A549 (cell line): ENCODE data around the gene TYW1.
"Not testable (repeated sequence)": the region's sequence is repeated elsewhere in the genome, so short reads cannot be mapped to it uniquely, and the experiment has no call there.

Experiments
- CHD2 ChIP-seq: fragments of 150-350 bp; IDR thresholded peaks from 2 replicates; pipeline ENCODE4 v1.6.1; 2014; ENCODE audit warnings: low read length; ENCODE audit not compliant: partially characterized antibody
- MAZ ChIP-seq: fragments of 150-350 bp; IDR thresholded peaks from 2 replicates; pipeline ENCODE4 v1.6.1; 2014; ENCODE audit warnings: antibody characterized with exemption, low read depth, low read length, borderline replicate concordance
- MYC ChIP-seq: IDR thresholded peaks from 2 replicates; pipeline ENCODE4 v1.6.1; 2012; ENCODE audit warnings: mild to moderate bottlenecking, inconsistent platforms, low read length, improper control_type of control experiment, borderline replicate concordance
- POLR2A ChIP-seq: IDR thresholded peaks from 2 replicates; pipeline ENCODE4 v1.6.1; 2012; ENCODE audit warnings: mild to moderate bottlenecking, low read length
- RAD21 ChIP-seq, 2 experiments: fragments of >200 bp in 1 of 2; sonication (Bioruptor Twin) in 1 of 2; formaldehyde crosslinking in 1 of 2; IDR thresholded peaks in 1 of 2; conservative IDR thresholded peaks in 1 of 2; 2 replicates in 1 of 2; 3 replicates in 1 of 2; pipeline ENCODE4 v1.6.1; 2012 to 2018; ENCODE audit warnings: inconsistent platforms in 1 of 2
- REST ChIP-seq: fragments of 200-600 bp; sonication (generic); IDR thresholded peaks from 2 replicates; pipeline ENCODE4 v1.6.1; 2016; ENCODE audit warnings: antibody characterized with exemption, mild to moderate bottlenecking, moderate library complexity
- RFX5 ChIP-seq: fragments of 450-650 bp; IDR thresholded peaks from 2 replicates; pipeline ENCODE4 v1.7.1; 2014; ENCODE audit warnings: antibody characterized with exemption, mild to moderate bottlenecking, moderate library complexity
- RNF2 ChIP-seq: fragments of 200-600 bp; sonication (generic); IDR thresholded peaks from 2 replicates; pipeline ENCODE4 v1.6.1; 2016; ENCODE audit warnings: low read depth, mild to moderate bottlenecking, antibody characterized with exemption, moderate library complexity, borderline replicate concordance
- TF ChIP-seq, protein P1 (sequence below): fragments of >200 bp; sonication (Bioruptor Twin); formaldehyde crosslinking; IDR thresholded peaks from 3 replicates; pipeline ENCODE4 v1.5.1; 2016

GRCh38 chr7:67196176-67196575 lies 199.5 kb downstream of the TYW1 start:
- TF ChIP-seq MAZ; POLR2A; RFX5; MYC; RAD21 (conservative IDR thresholded peaks at IDR 0.05 in 1 of 2, IDR thresholded peaks at IDR 0.05 in 1 of 2); REST; RNF2; CHD2: not testable (repeated sequence)
- TF ChIP-seq, protein P1, sequence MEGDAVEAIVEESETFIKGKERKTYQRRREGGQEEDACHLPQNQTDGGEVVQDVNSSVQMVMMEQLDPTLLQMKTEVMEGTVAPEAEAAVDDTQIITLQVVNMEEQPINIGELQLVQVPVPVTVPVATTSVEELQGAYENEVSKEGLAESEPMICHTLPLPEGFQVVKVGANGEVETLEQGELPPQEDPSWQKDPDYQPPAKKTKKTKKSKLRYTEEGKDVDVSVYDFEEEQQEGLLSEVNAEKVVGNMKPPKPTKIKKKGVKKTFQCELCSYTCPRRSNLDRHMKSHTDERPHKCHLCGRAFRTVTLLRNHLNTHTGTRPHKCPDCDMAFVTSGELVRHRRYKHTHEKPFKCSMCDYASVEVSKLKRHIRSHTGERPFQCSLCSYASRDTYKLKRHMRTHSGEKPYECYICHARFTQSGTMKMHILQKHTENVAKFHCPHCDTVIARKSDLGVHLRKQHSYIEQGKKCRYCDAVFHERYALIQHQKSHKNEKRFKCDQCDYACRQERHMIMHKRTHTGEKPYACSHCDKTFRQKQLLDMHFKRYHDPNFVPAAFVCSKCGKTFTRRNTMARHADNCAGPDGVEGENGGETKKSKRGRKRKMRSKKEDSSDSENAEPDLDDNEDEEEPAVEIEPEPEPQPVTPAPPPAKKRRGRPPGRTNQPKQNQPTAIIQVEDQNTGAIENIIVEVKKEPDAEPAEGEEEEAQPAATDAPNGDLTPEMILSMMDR = not testable (repeated sequence)
